ENCODE results near the gene PCDHGA1.

GRCh38 chr5:141409598-141410306 lies 79.4 kb downstream of the PCDHGA1 start:
- no peak for TF ChIP-seq PRDM4 (tag by site-specific recombination; IDR thresholded peaks at IDR 0.05)
- TF ChIP-seq ZNF169 (tag by site-specific recombination; IDR thresholded peaks at IDR 0.05): no peak
- TF ChIP-seq ZFP3 (tag by site-specific recombination; IDR thresholded peaks at IDR 0.05; ENCODE audit: low read depth): no peak
- TF ChIP-seq CTCF (tag by site-specific recombination; IDR thresholded peaks at IDR 0.05): no peak
- TF ChIP-seq YY1 (tag by site-specific recombination; IDR thresholded peaks at IDR 0.05): no peak
- TF ChIP-seq PRDM1 (tag by site-specific recombination; IDR thresholded peaks at IDR 0.05): no peak
- no peak for TF ChIP-seq ZBTB49 (tag by site-specific recombination; IDR thresholded peaks at IDR 0.05; ENCODE audit: low read depth)
- no peak for TF ChIP-seq GLIS1 (tag by site-specific recombination; IDR thresholded peaks at IDR 0.05)
- TF ChIP-seq ZNF10 (tag by site-specific recombination; IDR thresholded peaks at IDR 0.05): no peak
- no peak for TF ChIP-seq ZBTB1 (tag by site-specific recombination; IDR thresholded peaks at IDR 0.05)
- TF ChIP-seq ZNF174 (tag by site-specific recombination; IDR thresholded peaks at IDR 0.05): no peak
- no peak for TF ChIP-seq PRDM2 (tag by site-specific recombination; IDR thresholded peaks at IDR 0.05; ENCODE audit: borderline replicate concordance)
